Islet precursor cell (in vitro differentiated cells): ENCODE results near the gene POU2F1.
A peak's percentile ranks its signal among the peaks of the same experiment; 100 is the strongest.

ENCODE experiments used
- DNase-seq: peaks from one replicate; pipeline ENCODE4 v3.0.0-alpha.2; 2018

The POU2F1 gene

DNA sequence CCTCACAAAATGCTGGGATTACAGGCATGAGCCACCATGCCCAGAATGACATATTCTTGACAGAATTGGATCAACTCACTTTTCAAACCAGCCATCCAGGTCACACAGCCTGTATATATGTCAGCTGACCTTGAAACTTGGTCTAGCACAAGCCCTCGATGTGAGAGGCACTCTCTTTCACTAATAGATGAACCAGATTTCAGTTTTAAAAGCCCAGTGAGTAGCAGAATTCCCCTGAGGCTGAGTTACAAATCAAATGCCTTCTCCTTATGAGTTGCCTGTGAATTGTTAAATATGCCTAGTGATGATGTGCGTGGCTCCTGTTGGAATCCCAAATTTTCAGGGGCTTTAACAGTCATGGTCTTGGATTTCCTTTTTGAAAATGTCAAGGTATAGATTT is 208.9 kb downstream of the POU2F1 start:
- DNase-seq = no peak

DNA sequence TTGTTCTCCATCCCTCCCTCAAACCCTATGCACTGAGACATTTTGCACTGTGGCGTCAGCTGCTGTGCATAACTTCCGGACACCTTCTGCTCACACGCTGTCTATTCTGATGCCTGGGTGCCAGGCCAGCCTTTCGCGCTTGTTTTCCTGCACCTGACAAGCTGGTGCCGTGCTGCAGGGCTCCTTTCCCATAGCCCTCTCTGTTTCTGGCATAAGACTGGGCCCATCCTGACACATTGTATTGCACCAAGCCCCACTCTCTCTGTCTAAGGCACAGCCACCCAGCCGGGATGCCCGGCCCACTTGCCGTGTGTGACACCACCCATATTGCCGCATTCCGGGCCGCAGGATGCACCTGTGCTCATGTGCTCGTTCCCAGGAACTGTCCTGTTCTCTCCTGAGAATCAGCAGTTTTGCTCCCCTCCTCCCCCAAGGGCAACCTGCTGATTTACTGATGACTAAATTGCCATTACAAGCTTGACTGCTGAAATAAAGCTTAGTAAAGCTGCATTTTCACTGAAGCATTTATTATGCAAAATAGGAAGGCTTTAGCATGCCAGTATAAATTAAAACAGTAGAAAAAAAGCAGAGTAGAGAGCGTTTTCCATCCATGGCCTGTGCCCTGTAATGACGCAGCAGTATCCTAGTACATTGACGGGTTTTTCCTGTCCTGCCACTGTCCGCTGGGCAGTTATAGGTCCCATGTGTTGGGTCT is 209.6 kb downstream of the POU2F1 start:
- DNase-seq = no peak

DNA sequence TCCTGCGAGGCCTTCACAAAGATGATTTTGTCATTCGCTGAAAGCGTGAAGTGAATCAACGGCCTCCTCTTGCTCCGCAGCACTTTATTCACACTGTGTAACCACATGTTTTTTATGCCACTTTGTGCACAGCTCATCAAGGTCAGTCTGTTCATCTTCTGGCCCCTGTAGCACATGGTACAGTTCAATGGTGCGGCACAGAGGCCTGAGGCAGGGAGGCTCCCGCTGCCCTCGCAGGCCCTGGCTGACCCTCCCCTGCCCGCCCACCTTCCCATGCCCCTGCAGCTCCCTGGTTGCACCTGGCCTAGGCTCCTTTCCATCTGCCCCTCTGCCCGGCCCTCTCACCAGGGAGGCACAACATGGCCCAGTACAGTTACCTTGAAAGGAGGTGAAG is 210.2 kb downstream of the POU2F1 start:
- no peak for DNase-seq

DNA sequence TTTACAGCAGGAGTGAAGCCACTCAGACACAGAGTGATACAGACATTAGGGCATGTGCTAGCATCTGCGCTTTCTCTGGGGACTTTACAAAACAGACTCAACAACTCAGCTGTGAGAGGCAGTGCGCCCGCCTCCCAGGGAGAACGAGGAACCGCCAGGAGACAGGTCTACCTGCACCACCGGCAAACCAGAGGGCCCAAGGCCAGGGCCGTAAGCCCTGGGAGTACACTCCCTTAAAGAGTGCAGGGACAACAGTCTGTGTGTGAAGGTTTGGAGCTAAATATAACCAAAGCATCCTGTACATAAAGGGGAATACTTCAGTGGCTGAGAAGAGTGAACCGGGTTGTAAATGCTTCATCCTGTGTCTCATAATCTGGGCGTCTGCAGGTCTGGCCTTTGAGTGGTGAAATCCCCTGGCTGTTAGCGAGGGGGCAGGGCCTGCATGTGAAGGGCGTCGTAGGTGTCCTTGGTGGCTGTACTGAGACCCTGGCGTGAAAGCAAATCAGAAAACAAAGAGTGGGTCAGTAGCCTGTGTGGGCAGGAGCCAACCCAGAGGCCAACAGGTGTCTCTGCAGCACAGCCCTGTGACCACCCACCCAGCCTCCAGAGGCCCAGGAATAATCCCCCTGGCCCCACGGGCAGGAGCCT is 210.7 kb downstream of the POU2F1 start:
- DNase-seq = no peak

DNA sequence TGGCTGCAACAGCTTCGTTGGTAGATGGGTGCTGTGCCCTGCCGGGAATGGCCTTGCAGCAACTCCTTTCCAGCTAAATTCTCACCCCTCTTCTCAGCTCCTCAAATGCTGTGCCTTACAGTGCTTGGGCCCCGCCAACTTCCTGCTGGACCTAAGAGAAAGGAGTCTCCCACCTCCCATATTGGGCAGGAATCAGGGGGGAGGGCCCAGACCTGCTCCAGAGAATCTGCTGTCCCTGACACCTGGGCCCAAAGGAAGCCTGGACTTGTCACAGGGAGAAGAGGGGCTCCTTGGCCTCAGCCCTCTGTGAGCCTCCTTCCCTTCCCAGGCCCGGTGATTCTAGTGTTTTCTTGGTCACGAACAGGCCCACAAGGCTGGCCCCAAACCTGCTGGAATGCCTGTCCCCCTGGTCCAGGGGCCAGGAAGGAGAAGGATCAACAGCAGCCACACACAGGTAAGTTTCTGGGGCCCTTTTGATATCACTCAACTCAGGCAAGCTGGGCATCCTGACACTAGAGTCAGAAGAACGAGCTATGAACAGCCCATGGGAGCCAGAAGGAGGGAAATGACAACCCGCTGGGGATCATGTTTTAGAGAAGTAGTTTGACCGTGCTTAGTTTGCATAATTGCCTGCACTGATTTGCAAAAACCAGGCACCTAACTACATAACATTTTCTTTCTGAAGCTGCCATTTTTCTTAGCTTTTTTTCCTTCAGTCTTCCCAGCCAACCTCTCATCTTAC is 211.4 kb downstream of the POU2F1 start:
- no peak for DNase-seq

DNA sequence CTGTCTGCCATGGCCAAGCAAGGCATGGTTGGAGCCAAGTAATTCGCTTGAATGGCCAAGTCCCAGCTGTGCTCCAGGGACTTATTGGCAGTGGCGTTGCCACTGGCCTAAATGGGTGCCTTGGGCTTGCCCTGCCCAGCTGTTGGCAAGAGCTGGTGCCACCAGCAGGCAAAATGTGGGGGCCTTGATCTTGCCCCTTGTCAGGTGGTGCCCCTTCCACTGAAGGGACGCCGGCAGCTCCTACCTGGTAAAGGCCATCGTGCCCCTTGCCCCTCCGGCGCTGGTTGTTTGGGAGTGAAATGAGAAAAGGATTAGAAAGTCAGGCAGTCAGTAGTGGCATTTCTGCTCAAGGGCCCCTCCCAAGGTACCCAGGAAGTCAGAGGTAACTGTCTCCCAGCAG is 212.1 kb downstream of the POU2F1 start:
- no peak for DNase-seq

DNA sequence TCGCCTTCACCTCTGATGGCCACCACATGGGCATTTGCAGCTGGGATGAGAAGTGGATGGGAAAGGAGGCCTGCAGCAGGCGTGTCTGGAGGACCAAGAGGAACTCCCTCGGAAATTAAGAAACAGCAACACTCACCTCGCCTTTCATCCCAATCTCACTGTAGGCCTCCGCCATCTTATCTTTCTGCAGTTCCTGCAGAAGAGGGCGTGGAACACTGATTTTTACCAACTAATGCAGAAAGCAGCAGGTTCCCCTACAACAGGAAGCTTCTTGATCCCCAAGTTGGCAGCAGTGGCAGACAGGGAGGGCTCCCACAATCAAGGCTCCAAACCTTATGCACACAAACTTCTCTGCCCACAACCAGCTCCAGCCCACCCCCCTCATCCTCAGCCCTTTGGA is 213.2 kb downstream of the POU2F1 start:
- no peak for DNase-seq

DNA sequence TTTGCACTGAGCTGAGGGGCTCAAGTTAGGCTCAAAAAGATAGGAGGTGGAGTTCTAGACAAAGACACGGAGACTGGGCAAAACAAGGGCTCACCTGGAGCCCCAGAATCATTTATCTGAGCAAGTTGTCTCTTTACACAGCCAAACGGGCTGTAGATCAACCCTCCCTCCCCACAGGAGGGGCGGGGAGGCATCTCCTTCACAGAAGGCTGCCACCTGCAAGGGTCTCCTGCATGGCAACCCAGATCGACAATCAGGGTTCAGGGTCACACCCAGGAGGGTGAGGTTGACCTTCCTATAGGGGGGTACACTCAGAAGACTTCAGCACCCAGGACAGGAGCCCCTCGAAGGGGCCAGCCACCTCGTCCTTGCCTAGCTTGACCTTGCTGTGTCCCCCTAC is 213.6 kb downstream of the POU2F1 start:
- DNase-seq = no peak

DNA sequence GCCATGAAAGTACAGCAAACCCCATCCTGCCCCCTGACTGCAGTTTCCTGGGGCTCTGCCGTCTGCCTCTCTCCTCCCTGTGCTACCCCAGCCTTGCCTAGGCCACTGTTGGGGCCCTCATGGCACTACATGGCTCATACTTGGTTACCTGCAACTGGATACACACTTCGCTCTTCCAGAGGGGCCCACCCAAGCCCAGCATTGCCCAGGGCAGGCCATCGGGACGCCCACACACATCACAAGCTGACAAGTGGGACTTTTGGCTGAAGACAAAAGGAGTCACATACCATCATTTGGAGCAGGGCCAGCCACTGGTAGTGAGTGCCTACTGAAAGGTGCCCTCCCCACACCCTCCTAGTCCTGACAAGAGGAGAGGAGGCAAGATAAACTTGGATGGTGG is 214.8 kb downstream of the POU2F1 start:
- DNase-seq = no peak

DNA sequence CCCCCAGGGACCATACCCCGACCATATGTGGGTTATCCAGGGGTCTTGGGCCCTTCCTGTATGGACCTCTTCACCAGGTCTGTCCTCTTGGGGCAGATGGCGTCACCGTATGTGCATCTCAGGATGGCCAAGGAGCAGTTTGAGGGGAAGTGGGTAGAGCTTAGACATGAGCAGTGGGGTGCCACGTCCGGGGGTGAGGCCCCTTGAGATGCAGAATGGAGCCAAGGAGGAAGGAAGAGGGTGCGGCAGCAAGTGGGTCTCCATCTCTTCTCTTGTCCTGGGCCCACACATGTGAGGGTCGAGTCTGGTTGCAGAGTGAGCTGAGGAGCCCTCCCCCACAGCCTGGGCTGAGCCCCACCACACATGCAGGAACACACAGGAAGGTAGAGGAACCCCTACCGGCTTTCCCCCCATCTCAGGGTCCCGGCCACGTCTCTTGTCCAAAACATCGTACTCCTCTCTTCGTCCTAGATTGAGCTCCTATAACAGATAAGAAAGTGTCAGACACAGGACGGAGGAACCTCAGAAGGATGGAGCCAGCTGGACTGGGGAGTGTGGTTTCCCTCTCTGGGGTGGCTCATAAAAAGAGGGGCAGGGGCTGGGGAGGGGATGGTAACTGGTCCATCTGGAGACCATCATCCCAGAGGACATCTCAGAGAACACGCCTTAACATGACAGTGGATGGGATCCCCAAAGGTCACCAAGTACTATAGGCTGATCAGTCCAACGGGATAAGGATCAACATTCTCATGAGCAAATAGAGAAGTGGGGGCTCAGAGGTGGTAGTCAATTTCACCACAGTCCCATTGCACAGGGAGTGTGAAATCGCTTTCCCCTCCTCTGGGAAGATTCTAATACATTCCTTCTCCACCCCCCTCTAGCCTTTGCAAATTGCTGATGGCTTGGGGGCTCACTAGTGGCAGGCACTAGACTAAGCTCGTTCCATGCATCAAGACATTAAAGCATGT is 217.8 kb downstream of the POU2F1 start:
- peak; percentile 45 for DNase-seq

DNA sequence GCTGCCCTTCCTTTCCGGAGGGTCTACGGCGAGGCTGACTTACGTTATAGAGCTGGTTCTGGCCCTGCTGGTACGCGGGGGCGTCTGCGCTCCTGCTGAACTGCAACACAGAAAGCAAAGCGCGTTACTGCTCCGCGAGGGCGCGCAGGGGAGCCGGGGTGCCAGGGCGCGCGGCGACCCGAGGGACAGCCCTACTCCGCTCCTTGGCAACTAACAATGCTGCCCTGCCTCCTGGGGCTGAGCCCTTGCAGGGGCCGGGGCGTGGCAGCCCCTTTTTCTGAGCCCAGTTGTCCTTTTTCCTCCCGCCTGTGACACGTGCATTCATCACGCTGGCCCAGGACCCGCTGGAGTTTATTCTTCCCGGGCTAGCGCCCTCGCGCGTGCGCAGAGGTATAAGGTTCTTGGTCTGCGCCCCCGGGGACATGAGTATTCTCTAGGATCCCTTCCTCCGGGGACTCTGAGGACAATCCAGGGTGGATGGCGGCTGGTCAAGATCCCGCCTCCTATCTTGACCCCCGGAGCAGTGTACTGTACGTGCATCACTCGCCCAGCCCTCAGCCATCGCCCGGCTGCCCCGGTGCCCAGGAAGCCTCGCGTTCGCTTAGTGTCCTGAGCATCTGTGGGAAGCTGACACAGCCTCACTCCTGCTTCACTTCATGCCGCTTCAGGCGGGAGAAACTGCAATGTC is 218.8 kb downstream of the POU2F1 start:
- peak; percentile 82 for DNase-seq

DNA sequence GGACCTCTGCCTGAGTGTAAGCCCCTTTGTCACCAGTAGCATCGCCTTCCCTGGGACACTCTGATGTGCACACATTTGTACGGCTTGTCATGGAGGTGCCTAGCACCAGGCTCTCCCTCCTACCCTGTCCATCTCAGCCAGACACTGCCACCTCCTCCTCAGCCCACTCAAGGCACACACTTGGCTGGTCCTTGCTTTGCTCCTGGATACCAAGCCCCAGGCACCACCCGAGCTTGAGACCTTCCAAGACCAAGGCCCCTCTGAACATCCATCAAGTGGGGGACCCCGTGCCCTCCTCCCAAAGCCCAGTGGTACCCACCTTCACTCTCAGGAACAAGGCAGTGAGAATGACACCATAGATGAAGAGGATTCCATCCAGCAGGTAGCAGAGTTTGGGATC is 219.7 kb downstream of the POU2F1 start:
- DNase-seq = peak; percentile 41

DNA sequence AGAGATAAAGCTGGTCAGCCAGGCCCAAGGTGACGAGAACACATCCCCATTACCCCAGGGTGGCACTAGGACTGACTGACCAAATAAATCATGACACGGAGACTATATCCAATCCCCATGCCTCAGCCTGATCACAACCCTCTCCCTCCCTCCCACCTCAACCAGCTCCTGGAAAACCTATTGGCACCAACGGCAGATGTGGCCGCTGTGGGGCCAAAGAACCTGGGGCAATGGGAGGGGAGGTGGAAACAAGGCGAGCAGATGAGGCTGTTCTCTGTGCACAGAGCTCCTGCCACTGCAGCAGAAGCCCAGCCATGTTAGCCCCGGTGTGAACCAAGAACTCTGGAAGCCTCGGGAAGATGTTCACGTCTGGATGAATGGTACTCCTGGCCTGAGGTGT is 220.1 kb downstream of the POU2F1 start:
- DNase-seq = no peak

DNA sequence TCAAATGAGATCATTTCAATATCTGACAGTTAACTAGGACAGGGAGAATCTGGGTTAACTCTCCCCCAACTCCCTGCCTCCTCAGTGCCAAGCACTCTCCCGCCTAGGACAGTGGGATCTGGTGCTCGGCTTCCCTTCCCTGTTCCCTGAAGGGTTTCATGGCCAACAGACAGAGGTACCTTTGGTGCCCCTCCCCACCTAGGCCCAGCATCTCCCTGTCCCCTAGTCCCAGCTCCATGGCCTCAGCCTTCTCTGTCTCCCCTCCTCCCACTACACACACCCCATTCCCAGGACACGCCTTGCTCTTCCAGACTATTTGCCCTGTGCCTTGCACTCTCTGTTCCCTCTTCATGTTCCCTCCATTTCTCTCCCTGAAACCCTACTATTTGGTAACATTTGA is 220.5 kb downstream of the POU2F1 start:
- peak; percentile 43 for DNase-seq

DNA sequence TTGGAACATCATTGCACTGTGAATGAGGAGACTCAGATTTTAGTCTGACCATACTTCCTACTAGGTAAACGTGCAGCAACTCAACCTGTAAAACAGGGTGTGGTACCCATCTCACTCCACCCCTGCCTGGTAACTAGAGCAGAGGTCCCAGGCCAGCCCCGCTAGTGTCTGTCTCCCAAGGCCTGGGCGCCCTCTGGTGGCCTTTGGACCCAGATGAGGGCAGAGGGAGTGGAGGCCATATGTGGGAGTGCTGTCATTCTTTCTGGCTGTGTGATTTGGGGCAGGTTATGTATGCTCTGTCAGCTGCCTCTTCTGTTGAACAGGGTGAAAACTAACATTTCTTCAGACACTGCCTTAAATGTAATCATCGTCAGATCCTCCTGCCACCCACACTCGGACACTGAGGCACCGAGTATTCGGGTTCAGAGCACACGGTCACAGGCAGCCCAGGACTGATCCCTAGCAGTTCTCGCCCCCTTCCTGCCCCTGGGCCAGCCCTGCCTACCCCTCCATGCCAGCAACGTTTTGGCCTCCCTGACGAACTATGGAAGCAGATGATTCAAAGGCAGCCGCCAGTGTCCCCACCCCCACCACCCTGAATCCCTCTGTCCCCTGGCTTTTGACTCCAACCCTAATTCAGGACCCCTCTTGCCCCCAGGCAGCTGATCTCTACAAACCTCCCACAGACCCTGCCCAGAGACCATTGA is 221.6 kb downstream of the POU2F1 start:
- DNase-seq = peak; percentile 94

DNA sequence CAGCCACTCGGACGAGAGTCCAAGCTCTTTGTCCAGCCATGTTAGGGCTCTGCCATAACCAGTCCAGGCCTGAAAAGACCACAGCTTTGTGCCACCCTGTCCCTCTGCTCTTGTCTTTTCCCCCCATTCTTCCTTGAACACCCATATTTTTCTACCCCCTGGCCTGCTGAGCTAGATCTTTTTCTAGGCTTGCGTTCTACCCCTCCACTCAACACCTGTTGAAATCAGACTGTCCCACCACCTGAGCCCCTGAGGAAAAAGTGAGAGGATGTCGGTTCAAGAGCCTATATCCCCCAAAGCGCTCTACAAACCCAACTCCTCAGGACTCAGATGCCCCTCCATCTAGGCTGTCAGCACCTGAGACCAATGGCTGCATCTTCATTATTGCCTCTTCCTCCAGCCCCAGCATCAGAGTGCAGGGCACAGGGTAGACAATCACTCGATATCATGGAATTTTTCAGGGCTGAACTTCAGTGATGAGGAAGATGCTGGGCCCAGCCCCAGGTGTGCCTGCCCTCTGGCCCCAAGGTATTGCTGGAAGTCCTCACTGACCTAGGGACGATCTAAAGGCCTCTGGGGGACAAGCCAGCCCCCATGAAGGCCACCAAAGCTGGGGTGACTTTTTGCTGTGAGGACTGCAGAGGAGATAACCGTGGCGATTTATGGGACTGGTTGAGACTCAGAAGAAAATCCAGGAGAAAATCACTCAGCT is 222.3 kb downstream of the POU2F1 start:
- peak; percentile 19 for DNase-seq

DNA sequence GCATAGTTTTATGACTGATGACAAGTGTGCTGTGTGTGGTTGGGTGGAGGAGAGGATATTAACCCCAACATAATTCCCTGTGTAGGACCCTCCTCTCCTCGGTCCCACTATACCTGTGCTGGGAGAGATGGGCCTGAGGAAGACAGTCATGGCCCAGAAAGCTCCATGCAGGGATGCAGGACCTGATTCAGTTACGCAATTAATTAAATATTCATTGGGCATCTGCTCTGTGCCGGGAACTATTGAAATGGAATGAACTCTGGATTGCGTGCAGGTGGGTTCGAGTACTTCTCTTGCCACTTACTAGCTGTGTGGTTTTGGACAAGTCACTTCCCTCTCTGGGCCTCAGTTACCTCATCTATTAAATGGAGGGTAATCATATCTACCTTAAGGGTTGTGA is 223.1 kb downstream of the POU2F1 start:
- no peak for DNase-seq

DNA sequence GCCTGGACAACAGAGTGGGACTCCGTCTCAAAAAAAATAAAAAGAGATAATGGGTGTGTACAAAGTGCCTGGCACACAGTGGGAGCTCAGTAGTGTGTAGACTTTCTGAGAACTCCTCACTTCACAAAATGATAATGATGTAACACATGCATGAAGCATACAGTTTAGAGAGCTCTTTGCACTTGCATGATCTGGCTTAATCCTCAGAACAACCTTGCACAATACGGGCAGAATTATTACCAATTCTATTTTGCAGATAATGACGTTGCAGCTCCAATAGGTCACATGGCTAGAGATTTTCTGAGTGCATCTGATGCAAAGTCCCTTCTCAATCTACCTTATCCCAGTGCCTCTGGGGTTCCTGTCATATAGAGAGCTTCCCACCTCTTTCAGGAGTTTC is 226.3 kb downstream of the POU2F1 start:
- DNase-seq = no peak

DNA sequence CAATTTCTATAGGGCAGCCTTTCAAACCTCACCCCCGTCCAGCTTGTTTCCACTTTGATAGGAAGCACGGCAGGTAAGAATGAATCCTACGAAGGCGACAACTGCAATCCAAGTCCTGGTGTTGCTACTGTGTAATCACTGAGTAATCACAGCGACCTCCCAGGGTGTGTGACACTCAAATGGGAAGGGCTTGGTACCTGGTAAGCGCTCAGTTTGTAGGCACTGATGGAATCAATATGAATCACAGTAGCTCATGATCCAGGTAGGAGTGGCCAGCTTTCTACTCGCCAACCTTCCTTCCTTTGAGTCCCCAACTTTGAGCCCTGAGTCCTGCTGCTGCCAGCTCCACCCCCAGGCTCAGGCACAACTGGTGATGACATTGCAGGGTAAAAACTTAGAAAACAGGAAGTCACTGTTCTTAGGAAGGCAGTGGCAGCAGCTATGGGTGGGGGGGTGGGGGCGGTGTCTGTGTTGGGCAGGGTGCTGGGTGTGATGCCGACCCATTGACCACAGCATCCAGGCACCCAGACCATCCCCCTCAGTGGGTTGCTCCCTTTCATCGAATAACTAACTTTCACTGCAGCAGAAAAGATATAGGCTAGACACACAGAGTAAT is 226.9 kb downstream of the POU2F1 start:
- DNase-seq = peak; percentile 56

DNA sequence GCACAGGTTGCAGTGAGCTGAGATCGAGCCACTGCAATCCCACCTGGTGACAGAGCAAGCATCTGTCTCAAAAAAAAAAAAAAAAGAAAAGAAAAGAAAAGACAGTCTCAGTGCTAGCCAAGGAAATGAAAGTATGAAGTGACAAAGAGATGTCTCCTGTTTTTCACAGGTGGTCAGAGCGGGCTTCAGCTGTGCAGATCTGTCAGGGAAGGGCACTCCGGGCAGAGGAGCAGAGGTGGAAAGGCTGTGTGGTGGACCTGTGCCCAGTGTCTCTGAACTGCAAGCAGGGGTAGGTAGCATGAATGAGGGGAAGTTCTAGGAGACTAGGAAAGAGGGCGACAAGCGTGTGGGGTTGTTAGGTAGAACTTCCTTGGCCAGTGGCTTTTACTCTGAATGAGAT is 230.2 kb downstream of the POU2F1 start:
- no peak for DNase-seq

DNA sequence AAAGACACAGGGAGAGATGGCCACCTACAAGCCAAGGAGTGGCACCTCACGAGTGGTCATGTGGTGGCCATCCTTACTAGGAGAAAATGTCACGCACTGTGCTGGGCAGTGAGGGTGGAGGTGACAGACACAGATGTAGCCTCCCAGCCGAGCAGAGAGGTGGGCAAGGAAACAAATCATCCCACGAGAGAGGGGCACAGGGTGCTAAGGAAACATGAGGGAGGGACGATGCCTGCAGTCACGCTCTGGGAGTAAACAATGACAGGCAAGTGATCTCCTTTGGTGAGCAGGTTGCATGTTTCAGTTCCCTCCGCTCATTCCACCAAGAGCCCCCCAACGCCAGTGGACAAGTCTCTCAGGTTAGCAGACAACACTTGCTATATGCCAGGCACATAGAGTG is 231.8 kb downstream of the POU2F1 start:
- peak; percentile 41 for DNase-seq
